ENCODE measurements around the gene TKFC.
A peak's percentile ranks its signal among the peaks of the same experiment; 100 is the strongest.

- TF ChIP-seq, protein P1, sequence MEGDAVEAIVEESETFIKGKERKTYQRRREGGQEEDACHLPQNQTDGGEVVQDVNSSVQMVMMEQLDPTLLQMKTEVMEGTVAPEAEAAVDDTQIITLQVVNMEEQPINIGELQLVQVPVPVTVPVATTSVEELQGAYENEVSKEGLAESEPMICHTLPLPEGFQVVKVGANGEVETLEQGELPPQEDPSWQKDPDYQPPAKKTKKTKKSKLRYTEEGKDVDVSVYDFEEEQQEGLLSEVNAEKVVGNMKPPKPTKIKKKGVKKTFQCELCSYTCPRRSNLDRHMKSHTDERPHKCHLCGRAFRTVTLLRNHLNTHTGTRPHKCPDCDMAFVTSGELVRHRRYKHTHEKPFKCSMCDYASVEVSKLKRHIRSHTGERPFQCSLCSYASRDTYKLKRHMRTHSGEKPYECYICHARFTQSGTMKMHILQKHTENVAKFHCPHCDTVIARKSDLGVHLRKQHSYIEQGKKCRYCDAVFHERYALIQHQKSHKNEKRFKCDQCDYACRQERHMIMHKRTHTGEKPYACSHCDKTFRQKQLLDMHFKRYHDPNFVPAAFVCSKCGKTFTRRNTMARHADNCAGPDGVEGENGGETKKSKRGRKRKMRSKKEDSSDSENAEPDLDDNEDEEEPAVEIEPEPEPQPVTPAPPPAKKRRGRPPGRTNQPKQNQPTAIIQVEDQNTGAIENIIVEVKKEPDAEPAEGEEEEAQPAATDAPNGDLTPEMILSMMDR (IDR thresholded peaks at IDR 0.05): no peak
- no peak for TF ChIP-seq POLR2AphosphoS5 (IDR thresholded peaks at IDR 0.05; ENCODE audit: low read depth, low read length)
- TF ChIP-seq, protein P2, sequence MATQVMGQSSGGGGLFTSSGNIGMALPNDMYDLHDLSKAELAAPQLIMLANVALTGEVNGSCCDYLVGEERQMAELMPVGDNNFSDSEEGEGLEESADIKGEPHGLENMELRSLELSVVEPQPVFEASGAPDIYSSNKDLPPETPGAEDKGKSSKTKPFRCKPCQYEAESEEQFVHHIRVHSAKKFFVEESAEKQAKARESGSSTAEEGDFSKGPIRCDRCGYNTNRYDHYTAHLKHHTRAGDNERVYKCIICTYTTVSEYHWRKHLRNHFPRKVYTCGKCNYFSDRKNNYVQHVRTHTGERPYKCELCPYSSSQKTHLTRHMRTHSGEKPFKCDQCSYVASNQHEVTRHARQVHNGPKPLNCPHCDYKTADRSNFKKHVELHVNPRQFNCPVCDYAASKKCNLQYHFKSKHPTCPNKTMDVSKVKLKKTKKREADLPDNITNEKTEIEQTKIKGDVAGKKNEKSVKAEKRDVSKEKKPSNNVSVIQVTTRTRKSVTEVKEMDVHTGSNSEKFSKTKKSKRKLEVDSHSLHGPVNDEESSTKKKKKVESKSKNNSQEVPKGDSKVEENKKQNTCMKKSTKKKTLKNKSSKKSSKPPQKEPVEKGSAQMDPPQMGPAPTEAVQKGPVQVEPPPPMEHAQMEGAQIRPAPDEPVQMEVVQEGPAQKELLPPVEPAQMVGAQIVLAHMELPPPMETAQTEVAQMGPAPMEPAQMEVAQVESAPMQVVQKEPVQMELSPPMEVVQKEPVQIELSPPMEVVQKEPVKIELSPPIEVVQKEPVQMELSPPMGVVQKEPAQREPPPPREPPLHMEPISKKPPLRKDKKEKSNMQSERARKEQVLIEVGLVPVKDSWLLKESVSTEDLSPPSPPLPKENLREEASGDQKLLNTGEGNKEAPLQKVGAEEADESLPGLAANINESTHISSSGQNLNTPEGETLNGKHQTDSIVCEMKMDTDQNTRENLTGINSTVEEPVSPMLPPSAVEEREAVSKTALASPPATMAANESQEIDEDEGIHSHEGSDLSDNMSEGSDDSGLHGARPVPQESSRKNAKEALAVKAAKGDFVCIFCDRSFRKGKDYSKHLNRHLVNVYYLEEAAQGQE (IDR thresholded peaks at IDR 0.05; ENCODE audit: insufficient read depth in 1 of 2, low read depth in 2 of 2, low read length in 1 of 2): peak; percentile 20 to 48; a peak in 3 of 4 replicates
- TF ChIP-seq SIN3A (IDR thresholded peaks at IDR 0.05; ENCODE audit: borderline replicate concordance, insufficient read depth, low read depth, low read length): no peak
- no peak for TF ChIP-seq TCF7L2 (IDR thresholded peaks at IDR 0.05; ENCODE audit: low read depth, low read length)
Measured at GRCh38 chr11:61375761-61376108, 42.7 kb downstream of the TKFC start.
